GM18867 (cell line): ENCODE measurements around the gene ASB13.
A peak's percentile ranks its signal among the peaks of the same experiment; 100 is the strongest.

Source experiments
- ATAC-seq: cut with Tn5 transposase; IDR thresholded peaks from one replicate; pipeline ENCODE4 v1.9.1; 2021; ENCODE audit warnings: mild to moderate bottlenecking, moderate library complexity; ENCODE audit not compliant: unreplicated experiment

ASB13 gene

DNA sequence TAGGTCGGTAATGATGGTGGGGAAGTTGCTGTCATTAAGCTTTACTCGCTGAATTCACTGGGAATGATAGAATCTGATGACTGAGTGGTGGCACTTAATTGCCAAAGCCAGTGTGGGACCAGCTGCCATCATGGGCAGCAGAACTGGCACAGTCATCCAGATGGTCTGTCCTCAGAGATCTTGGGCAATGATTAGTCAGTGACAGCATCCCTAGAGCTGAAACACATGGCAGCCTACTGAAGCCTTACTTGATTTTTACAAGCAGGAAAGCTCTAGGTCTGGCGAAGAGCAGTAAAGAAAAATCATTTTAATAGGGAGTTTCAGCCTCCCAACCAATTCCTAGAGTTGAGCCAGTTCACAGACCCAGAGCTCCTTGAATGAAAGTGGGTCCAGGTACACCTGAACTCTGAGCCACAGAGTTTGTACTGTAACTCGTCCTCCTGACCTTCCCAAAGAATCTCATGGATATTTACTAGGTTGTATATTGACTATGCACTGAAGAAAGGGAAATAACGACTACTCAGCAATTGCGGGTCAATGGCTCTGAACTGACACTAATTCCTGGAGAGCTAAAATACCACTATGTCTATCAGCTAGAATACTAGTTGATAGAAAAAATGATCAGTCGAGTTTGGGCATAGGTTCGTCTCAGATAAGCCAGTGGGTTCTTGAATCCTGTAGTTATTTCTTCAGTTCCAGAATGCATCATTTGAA lies 4.4 kb upstream of the ASB13 start:
- ATAC-seq: no peak

DNA sequence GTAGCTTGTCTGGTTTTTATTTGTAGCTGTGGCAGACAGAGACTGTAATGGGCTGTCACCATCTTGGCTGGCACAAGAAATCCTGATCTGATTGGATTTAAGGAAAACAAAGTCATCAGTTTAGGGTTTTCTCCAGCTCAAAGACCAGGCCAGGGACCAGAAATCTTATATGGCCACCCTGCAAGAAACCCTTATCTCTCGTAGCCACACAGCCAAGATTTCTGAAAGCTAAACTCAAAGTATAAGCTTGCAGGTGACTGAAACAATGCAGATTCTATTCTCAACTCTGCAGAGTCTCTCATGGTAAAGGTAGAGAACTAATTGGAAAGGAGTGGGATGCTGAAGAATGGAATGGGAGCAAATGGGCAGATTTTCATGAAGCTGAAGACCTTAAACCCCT lies 3.2 kb upstream of the ASB13 start:
- no peak for ATAC-seq

DNA sequence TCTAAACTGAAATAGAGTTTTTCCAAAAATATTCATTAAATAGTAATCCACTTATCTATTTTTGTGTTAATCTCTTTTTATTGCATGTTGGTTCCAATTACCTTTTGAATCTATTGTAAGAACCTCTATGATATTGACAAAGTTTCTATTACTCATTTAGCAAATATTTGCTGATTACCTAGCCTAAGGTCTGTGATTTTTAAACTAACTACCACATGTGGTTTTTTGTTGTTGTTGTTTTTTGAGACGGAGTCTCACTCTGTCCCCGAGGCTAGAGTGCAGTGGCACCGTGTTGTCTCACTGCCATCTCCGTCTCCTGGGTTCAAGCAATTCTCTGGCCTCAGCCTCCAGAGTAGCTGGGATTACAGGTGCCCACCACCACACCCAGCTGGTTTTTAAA lies 2.0 kb upstream of the ASB13 start:
- no peak for ATAC-seq

DNA sequence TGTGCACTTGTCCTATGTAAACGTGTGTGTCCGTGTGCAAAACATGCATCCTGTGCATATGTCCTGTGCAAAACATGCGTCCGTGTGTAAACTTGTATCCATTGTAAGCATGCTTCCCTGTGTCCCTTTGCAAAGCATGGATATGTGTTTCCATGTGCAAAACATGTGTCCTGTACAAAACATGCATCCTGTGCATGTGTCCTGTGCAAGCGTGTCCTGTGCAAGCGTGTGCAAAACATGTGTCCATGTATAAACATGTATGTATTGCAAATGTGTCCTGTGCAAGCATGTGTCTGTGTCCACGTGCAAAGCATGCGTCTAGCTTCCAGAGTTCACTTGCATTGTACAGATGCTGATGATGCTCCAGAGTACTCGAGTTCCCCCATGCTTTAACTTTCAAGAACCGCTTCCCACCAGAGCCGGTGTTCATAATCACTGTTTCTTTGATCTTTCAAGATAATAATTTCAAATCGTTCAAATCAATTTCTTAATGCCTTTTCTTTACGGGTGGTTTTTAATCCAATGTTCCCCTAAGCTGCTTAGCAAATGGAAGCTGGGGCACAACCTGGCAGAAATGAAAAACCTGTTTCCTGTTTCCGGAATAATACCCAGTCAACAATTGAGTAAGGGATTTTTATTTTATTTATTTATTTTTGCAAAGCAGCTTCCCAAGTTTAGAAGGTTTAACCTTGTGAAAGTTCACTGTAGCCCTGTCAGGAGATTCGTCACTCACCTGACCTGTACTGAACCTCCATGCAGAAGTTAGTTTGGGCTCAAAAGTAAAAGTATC lies 641 bp upstream of the ASB13 start:
- ATAC-seq: no peak

DNA sequence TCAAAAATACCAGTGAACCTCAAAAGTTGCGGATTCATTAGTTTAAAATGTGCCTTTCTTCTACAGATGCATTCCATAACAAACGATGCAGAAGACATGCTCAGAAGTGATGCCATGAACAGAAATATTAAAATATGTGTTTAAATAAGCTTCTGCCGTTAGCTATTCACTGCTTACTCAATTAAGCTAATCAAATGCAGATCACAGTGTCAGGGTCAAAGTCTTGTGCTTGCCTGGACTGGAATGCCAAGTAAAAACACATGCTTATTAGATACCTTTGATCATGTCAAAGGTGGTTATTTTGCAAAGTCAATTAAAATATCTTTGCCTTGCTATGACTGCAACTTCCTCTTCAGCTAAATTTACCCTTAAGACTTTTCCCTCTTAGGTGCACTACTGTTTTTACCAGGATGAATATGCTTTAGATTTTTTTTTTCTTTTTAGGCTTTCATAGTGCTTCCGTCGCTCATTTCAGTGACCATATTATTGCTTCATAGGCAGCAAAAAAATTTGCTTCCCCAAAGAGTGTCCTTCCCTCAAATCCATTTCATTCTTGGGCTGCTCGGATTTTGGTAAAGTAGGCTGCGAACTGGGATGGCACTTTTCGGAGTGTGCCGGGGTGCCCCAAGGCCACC lies 905 bp downstream of the ASB13 start:
- no peak for ATAC-seq

DNA sequence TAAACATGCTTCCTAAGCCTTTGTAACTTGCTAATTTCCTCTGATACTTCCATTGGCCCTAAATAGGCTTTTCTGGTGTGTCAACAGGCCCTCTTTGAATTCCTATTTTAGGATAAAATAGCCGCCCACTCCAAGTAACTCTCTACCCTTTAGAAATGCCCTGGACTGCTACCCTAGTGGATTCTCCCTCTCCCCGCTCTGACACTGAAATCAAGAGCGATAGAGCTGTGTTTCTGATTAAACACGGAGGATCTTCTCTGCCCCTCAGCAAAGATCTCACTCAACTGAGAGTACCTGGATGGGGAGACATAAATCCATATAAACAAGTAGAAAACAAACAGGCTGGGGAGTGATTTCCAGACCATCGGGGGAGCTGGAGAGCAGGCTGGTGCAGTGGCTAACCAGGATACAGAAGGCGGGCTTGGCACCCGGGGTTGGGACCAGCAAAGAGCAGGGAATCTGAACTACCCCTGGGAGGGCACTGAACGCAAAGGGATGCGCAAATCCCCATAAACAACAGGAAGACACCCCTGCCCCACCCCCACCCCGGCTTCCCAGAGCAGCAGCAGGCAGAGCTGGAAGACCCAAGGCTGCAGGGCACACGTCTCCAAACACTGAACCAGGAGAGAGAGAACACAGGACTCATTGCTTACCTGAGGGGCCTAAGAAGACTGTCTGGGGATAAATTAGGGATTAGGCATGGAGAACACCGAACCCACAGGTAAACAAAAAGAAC lies 2.5 kb downstream of the ASB13 start:
- no peak for ATAC-seq

DNA sequence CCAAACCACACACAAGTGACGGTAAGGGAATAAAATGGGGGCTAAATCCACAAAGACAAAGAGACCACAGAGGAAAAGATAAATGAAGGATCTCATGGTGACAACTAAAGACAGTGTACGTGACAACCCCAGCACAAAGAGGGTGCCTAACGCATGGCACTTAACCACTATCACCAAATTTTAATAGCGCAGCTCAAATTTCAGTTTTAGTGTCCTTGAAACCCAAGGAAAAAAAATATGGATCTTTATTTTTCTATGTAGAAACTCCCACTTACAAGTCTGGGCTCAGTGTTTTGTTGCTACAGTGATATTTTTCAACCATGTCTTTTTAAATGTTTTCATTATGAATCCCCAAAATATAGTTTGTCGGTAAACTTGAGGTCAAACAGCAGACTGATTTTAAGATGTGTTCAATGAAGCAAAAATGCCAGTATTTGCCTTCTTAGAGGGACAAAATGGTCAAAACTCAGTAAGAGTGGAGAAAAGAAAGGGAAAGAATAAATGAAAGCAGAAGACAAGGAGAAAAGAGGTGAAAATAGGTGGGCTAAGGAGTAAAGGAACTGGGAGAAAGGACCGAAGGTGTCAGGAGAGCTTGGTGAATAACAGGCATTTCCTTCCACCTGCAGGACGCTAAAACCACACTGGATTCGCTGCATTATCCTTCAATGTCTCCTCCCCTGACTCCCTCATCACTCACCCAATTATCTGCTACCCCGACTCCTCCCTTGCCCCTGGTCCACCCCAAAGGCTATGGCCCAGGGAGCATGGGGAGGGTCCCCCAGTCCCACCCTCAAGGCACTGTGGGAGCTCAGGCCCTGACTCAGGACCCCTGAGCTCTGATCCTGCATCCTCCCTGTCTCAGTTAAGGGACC lies 3.5 kb downstream of the ASB13 start:
- no peak for ATAC-seq

DNA sequence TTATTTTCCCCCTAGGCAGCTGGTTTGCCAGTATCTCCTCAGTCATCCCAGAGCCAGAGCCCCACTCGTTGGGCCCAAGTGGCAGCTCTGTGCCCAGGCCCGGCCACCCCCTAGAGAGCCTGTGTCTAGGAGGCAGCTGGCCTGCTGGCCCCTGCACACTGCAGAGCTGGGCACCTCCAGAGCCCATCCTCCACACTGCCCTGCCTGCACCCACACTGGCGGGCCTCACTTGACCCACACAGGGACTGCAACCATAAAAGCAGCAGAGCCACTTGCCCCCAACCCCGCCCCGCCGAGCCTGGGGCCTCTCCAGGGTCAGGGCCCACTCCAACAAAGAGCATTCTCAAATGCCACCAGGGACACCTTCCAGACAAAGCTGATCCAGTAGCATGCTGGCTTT lies 5.4 kb downstream of the ASB13 start:
- ATAC-seq: no peak

DNA sequence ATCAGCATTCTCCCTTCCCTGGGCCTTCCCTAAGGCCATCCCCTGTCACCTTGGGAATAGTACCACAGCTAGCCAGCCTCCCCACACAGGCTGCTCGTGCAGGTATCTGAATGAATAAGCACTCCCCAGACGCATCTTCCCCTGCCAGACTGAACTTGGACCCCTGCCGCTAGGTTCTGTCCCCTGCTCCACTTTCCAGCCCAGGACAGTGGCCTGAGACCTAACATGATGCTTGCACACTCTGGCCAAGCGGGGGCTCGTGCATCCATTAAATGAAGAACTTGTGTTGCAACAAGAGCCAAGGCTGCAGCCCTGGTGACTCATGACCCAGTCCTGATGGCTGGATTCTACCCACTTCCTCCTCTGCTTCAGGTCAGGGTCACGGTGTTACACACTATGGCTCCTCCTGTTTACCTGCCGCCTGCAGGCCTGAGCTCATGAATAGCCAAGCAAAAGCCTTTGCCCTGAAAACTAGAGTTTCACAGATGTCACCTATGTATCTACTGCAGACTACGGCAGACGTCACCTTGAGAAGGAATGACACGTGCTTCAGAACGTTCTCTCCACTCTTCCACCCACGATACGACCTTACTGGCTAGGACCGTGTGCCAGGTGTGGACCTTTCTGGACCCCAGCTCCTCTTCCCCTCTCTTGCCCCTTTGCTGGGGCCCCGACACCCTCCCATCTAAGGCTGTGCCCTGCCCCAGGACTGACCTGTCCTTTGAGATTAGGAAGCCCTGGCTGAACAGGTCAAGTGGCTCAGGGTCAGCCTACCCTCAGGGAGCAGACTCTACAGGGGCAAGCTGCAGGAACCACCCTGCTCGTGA lies 6.5 kb downstream of the ASB13 start:
- peak; percentile 70 for ATAC-seq

DNA sequence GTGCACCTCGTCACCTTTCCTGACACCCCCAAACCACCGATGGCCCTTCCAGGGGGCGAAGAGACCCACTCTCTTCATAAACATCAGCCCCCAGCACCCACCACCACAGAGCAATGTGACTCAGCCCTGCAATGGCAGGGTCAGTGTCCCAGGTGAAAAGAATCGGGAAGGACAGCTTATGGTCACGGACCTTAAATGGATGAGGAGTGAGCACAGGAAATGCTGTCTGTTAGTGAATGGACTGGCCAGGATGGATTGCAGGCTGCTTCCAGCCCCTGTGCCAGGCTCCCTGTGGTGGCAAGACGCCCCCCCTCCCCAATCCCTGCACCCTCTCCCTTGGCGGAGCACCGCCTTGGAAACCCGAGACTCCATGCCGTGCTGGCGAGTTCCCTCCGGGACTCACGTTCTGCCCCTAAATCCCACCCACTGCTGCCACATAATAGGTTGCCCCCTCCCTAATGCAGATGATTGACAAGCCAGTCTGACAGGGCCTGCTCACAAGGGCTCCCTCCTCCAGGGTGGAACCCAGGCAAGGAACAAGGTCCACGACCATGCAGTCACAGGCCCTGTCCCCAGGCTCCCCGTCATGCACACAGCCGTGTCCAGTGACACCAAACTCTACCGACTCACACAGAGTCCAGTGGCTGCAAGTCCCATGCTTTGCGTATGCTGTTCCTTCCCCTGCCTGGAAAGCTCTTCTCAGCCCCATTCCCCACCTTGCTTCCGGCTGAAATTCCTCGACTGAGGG lies 7.3 kb downstream of the ASB13 start:
- ATAC-seq: no peak

DNA sequence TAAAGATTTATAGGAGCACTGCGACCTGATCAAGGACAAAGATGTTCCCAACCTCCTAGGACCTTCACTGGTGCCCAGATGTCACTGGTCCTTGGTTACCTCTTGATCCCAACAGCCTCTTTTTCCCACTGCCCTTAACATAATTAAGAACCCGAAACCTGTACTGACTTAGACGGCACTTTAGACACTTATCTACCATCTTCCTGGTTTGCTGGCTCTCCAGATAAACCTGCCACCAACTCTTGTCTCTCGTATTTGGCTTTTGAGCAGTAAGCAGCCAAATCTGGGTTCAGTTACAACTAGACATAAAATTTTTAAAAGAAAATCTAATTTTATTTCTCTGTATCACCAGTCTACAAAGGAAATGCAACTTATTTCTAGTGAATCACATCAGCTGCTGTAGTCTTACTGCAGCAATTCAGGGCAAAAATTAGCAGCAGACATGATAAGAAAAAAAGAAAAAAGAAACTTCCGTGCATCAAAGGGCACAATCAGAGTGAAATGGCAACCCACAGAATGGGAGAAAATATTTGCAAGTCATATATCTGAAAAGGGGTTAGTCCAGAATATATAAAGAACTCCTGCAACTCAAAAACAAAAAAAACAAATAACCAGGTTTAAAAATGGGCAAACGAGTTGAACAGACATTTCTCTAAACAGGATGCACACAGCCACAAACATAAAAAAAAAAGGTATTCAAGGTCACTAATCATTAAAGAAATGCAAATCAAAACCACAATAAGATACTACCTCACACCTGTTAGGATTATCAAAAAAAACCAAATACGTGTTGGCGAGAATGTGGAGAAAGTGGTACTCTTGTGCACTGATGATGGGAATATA lies 9.4 kb downstream of the ASB13 start:
- ATAC-seq: no peak

DNA sequence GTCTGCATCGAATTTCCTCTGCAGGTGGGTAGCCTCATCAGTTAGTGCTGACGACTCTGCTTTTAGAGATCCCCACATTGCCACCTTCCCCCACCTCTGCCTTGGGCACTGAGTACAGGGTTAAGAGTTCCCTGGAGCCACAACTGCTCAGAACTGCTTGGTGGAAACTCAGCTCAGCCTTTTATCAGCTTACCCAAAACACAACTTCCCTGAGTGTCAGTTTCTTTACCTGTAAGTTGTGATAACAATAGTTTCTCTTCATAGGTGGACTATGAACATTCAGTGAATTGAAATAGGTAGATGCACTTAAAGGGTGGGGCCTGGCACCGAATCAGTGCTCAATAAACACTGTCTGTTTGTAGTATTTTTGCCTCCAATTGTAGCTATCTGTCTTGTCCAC lies 11.3 kb downstream of the ASB13 start:
- no peak for ATAC-seq

DNA sequence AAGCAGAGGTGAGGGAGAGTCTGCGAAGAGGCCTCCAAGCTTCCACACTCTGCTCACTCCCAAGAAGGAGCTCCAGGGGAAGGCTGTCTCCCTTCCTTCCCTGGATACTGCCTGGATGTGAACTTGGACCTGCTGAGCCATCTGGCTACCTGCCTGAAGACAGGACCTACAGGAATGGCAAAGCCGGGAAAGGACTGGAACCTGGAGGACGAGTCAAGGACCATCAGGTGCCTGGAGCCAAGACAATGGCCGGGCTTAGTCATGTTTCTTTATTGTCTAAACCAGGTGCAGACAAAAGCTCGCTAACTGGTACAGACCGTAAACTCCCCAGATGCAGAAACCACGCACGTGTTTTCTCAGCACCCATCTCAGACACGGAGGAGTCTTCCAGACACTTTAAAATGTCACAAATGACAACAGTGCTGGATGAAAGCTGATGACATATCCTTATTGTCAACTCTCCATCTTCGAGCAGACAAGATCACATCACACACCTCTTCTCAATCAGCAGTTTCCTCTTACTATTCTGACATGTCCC lies 12.1 kb downstream of the ASB13 start:
- ATAC-seq: no peak

DNA sequence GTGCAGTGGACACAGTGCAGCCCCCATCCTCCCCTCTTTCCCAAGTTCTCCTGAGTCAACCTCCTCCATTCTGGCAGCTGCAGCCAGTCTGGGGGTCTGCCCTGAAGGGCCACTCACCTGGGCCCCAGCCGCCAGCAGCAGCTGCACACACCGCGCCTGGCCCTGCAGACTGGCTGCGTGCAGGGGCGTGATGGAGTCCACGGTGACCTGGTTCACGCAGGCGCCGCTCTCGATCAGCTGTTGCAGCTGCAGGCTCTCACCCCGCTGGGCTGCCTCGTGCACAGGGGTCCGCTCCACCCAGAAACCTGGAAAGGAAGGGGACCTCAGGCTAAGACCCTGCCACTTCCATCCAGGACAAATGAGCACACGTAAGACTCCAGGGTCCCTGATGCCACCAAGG lies 13.6 kb downstream of the ASB13 start:
- ATAC-seq: no peak

DNA sequence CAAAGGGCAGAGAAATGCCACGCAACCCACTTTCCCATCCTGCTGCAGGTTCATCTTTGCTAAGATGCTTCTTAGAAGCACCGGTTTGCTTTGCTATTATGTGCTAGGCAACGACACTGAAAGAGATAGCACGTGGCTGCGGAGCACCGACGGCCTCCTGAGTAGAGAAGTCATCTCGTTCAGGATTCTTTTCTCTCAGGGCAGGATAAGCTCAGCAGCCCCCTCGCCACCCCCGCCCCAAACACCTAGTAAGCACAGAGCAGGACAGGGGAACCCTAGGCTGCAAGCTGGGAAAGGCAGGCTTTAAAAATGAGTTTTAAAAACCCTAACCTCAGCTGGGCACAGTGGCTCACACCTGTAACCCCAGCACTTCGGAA lies 15.0 kb downstream of the ASB13 start:
- no peak for ATAC-seq

DNA sequence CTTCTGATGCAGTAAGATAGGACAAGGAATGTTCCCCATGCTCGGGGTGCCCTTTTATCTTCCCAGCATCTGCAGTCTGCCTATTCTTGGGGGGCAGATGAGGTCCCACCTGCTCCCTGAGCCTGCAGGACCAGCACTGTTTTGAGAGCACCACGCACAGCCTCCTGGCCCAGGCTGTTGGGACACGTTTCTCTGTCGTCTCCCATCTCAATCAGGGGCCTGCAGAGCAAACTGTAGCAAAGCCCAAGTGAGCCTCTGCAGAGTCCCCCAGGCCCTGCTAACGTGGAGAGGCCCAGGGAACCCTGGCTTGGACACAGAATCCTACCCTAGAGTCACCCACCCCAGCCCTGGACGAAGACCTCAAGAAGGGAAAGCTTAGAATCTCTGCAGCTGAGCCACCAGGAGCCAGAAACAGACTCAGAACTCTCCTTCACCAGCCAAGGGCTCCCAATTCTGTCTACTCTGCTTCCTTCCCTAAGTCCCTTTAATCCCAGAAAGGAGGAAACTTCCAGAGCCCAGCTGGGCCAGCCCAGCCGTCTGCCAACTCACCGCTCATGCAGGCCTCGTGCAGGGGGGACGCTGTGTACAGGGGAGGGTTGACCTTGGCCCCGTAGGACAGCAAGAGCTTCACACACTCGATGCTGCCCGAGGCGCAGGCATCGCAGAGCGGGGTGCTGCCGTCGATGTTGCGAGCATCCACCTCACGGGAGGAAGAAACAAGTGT lies 15.6 kb downstream of the ASB13 start:
- no peak for ATAC-seq

DNA sequence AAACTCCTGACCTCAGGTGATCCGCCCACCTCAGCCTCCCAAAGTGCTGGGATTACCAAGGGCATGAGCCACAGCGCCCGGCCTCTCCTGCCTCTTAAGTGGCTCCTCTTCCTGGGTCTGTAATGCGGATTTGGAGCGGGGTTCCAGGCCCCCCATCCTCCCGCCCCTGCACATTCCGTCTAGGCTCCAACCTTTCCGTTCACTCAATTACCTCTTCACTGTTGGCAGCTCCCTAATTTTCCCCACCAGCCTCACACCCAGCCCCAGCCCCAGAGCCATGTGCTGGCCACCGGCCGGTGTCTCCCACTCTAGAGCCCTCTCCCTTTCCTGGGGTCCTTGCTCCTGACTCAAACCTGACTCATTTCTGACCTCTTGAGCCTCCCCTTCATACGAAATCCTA lies 16.6 kb downstream of the ASB13 start:
- no peak for ATAC-seq
